ENCODE results near the gene PGM2. TPM values are rescaled to one million over a fixed set of nuclear protein-coding genes. Genes with fewer than 3 reads are reported as not detected.

PGM2 gene
- total RNA-seq, 1 experiment from 2014 or later: 32.4 TPM

- DNase-seq (ENCODE audit: low read depth, low spot score): no peak
- in situ Hi-C loops (cut with HindIII; ENCODE audit: low pct_unique_long_range_greater_than_20kb, low sequenced_read_pairs): no loop called here
These were observed 83.0 kb downstream of the PGM2 start for GRCh38 chr4:37909332-37910090.

GRCh38 chr4:37910091-37910486, 83.6 kb downstream of the PGM2 start:
- DNase-seq (ENCODE audit: low read depth, low spot score): no peak
- in situ Hi-C loops (cut with HindIII; ENCODE audit: low pct_unique_long_range_greater_than_20kb, low sequenced_read_pairs): no loop called here

Other genes starting within 250 kb of the PGM2 start
- gene RELL1, start 140.3 kb upstream of the PGM2 start, total RNA-seq (2014; rRNA removed; shearing (Covaris generic)): 33.3 and 40.7 TPM in 2 replicates
- 51.9 and 54.9 TPM in 2 replicates for gene TBC1D1, start 64.4 kb downstream of the PGM2 start, total RNA-seq (2014; rRNA removed; shearing (Covaris generic))
- not detected in 2 replicates for gene PTTG2, start 133.7 kb downstream of the PGM2 start, total RNA-seq (2014; rRNA removed; shearing (Covaris generic))